ENCODE results near the gene YBEY. TPM values are rescaled to one million over a fixed set of nuclear protein-coding genes. Genes with fewer than 3 reads are reported as not detected.
A peak's percentile ranks its signal among the peaks of the same experiment; 100 is the strongest.

Gene YBEY
- total RNA-seq, 1 donor from 2014 or later = 20.0 TPM

DNA sequence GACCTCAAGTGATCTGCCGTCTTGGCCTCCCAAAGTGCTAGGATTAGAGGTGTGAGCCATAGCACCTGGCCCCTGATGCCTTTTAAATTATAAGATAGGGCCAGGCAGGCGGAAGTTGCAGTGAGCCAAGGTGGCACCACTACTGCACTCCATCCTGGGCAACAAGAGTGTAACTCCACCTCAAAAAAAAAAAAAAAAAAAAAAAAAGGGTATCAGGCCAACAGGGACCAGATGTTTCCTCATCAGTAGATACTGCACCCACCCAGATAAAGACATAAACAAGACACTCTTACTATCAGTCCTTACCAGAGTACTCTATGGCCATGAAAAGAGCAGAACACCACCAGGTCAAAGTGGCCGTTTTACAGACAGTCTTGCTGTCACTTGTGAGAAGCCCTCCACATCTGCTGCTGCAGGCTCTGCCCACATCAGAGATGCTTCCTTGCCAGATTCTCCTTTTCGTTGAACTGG is 34.2 kb downstream of the YBEY start:
- peaks cover 11% of the 10 kb centered on the region for H3K36me3 Mint-ChIP-seq
- H3K27ac Mint-ChIP-seq = peak overlapping the region; percentile 16
- no peaks in the 10 kb centered on the region for H3K9me3 Mint-ChIP-seq
- H3K27me3 Mint-ChIP-seq = no peaks in the 10 kb centered on the region
- peak overlapping the region; percentile 62 for H3K4me3 Mint-ChIP-seq
- TF ChIP-seq, protein P1, sequence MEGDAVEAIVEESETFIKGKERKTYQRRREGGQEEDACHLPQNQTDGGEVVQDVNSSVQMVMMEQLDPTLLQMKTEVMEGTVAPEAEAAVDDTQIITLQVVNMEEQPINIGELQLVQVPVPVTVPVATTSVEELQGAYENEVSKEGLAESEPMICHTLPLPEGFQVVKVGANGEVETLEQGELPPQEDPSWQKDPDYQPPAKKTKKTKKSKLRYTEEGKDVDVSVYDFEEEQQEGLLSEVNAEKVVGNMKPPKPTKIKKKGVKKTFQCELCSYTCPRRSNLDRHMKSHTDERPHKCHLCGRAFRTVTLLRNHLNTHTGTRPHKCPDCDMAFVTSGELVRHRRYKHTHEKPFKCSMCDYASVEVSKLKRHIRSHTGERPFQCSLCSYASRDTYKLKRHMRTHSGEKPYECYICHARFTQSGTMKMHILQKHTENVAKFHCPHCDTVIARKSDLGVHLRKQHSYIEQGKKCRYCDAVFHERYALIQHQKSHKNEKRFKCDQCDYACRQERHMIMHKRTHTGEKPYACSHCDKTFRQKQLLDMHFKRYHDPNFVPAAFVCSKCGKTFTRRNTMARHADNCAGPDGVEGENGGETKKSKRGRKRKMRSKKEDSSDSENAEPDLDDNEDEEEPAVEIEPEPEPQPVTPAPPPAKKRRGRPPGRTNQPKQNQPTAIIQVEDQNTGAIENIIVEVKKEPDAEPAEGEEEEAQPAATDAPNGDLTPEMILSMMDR (conservative IDR thresholded peaks at IDR 0.05) = no peak
- peaks cover 14% of the 10 kb centered on the region for H3K4me1 Mint-ChIP-seq (ENCODE audit: unreplicated experiment)
- DNase-seq (ENCODE audit: extremely low spot score, unreplicated experiment) = no peak

DNA sequence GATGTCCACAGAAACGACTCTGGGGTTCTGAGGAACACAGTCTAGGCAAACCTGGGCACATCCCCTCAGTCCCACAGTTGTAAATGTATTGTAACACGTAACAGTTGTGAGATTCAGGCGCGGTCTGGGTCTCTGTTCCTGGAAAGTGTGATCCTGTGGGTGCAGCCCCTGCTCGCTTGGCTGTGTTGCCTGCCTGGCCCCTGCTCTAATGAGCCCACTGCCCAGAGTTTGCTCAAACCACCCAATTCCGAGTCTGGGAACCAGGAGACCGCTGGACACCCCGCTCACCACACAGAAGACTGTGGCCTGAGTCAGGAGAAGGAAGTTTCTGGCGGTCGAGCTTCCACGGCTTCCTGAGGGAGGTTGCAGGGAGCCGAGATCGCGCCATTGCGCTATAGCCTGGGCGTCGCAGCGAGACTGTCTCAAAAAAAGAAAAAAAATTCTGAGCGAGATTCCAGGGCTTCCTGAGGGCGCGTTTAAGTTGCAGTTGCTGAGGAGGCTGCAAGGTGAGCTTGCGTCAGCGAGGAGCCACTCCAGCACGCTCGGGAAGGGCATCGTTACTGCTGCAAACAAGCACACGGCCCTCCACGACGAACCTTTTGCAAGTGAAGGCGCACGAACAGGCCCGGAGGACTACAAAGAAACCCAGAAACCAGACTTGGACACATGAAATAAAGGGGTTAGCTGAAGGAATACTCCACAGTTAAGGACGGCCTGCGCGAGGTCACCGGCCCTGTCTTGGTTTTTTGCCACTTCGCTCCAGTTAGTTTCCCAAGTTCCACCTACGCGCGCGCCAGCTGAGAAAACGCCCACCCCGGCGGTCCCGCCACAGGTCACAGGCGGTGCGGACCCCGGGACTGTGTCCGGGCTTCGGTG is 36.4 kb downstream of the YBEY start:
- Mint-ChIP-seq H3K4me3 (peak overlapping the region; percentile 95), H3K9me3 (no peaks in the 10 kb centered on the region), H3K27me3 (no peaks in the 10 kb centered on the region), H3K4me1 (ENCODE audit: unreplicated experiment) (peaks cover 25% of the 10 kb centered on the region), H3K36me3 (peaks cover 22% of the 10 kb centered on the region), H3K27ac (peak overlapping the region; percentile 90)
- DNase-seq (ENCODE audit: extremely low spot score, unreplicated experiment) = no peak
- TF ChIP-seq, protein P1 (conservative IDR thresholded peaks at IDR 0.05) = no peak

DNA sequence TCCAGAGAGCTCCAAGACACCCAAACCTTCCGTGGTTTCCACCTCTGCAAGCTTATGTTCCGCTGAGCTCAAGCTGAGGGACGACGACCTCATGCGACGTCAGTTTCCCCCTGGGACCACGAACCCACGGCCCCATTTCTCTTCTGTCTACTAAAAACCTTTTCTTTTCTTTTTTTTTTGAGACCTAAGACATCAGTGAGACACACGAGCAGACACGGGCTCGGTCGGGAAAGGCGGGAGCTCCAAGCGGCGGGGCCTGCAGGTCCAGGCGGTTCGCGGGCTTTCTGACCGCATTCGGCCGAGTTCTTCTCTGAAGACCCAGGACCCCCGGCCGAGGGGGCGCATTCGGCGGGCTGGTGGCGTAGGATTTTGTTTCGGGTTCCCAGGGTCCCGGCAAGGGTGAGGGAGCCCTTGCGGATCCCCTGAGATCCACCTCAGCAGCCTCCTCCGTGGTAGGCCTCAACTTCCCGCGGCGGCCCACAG is 37.1 kb downstream of the YBEY start:
- H3K4me3 Mint-ChIP-seq = peak overlapping the region; percentile 95

DNA sequence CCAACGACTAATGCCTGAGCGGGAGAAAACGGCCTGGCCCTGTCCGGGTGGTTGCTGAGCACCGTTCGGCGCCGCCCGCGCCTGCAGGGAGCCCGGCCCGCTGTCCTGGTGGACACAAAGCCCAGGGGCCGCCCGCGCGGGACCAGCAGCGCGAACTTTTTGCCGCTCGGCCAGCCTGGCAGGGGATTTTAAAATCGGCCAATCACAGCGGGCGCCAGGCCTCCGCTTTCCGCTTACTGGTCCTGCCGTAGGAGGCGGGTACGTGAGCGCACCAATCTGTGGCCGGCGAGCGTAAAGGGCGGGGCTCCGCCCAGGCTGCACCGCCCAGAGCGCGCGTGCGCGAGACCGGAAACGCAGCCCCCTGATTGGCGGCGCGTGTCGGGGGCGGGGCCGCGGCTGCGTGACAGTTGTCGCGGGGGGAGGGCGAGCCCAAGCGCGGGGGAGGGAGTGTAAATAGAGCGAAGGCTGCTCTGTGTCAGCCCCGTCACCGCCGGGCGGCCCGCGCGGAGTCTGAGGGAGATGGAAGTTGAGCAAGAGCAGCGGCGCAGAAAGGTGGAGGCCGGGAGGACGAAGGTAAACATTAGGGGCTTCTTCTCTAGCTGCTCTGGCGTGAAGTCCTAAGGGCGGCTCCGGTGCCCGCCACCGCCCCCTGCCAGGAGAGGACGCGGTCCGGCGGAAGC is 37.7 kb downstream of the YBEY start, which contains the start of the genes C21orf58 and PCNT:
Gene C21orf58 (minus strand): TSS at position 161 of the 680 bp plus-strand sequence. CDS start 1,132 bp downstream, outside the sequence.
Gene PCNT (plus strand): TSS at position 447 of the 680 bp plus-strand sequence. CDS start 73 bp downstream, at position 520.
- TF ChIP-seq, protein P1 (conservative IDR thresholded peaks at IDR 0.05) = peak; percentile 1
- peak; percentile 99 for DNase-seq (ENCODE audit: extremely low spot score, unreplicated experiment)
- Mint-ChIP-seq H3K9me3 (no peaks in the 10 kb centered on the region), H3K27ac (peak within 1 kb of the TSS; percentile 98), H3K4me1 (ENCODE audit: unreplicated experiment) (peaks cover 25% of the 10 kb centered on the region), H3K27me3 (no peaks in the 10 kb centered on the region), H3K36me3 (peaks cover 23% of the 10 kb centered on the region), H3K4me3 (peak within 1 kb of the TSS; percentile 95)

More for the DNA sequence above, 37.1 kb downstream of the YBEY start:
- H3K4me1 Mint-ChIP-seq (ENCODE audit: unreplicated experiment) = peaks cover 25% of the 10 kb centered on the region
- no peak for DNase-seq (ENCODE audit: extremely low spot score, unreplicated experiment)
- TF ChIP-seq, protein P1 (conservative IDR thresholded peaks at IDR 0.05) = peak; percentile 24
- H3K27me3 Mint-ChIP-seq = no peaks in the 10 kb centered on the region
- peak overlapping the region; percentile 90 for H3K27ac Mint-ChIP-seq
- H3K9me3 Mint-ChIP-seq = no peaks in the 10 kb centered on the region
- peaks cover 23% of the 10 kb centered on the region for H3K36me3 Mint-ChIP-seq

DNA sequence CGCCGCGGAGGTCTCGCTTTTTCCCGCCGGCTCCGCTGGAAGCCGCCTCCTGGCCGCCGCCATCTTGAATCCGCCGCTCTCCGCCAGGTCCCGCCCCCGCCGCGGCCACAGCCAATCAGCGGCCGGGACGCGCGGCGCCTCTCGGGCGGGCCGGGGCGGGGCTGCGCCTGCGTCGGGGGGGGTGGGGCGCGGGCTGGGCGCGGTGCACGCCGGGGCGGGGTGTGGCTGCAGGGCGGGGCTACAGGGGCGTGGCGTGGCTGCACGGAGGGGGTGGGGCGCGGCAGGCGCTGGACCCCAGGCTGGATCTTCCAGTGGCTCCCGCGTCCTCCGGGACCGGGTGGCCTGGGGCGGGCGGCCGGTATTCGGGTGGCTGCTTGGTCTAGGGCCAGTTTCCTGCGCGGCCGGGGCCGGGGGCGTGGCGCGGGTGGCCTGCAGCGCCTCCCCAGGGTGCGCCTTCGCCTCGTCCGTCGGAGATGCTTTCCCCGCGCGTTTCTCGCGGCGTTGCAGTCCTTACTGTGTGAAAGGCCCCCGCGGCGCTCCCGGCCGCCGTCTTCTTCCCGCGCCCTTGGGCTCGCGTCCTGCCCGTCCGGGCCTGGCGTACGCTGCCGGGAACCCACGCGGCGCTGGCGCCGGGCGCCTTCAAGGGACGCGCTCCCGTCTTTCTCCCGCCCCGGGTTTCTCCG is 38.4 kb downstream of the YBEY start:
- H3K9me3 Mint-ChIP-seq = no peaks in the 10 kb centered on the region
- peak; percentile 91 for DNase-seq (ENCODE audit: extremely low spot score, unreplicated experiment)
- no peaks in the 10 kb centered on the region for H3K27me3 Mint-ChIP-seq
- TF ChIP-seq, protein P1 (conservative IDR thresholded peaks at IDR 0.05) = no peak
- H3K4me1 Mint-ChIP-seq (ENCODE audit: unreplicated experiment) = peaks cover 25% of the 10 kb centered on the region
- H3K4me3 Mint-ChIP-seq = peak overlapping the region; percentile 95
- peak overlapping the region; percentile 98 for H3K27ac Mint-ChIP-seq
- H3K36me3 Mint-ChIP-seq = peaks cover 23% of the 10 kb centered on the region

All from type B pancreatic cell (in vitro differentiated cells).